Lung (tissue), 12 donors: Measurements from ENCODE around the gene MAP3K6. TPM values are rescaled to one million over a fixed set of nuclear protein-coding genes. Genes with fewer than 3 reads are reported as not detected.

Experiments used
- ATAC-seq: fragments of 200-7000 bp; cut with Tn5 transposase; one replicate; pipeline ENCODE4 v1.9.1; 2020; ENCODE audit warnings: moderate number of reproducible peaks; ENCODE audit not compliant: insufficient read depth, low FRiP score
- DNase-seq, 3 donors: peaks; one replicate each; pipeline ENCODE4 v3.0.0-alpha.2; 2013 to 2017
- H3K27ac ChIP-seq, 2 donors: one replicate each; pipeline ENCODE4 v1.5.1; 2013; ENCODE audit warnings: mild to moderate bottlenecking in 2 of 2, moderate library complexity in 2 of 2, control low read depth in 1 of 2, inconsistent platforms in 1 of 2, low read depth in 1 of 2, low read length in 1 of 2
- H3K27me3 ChIP-seq, 3 donors: one replicate each; pipeline ENCODE4 v1.5.1; 2013; ENCODE audit warnings: low read length in 2 of 3; ENCODE audit not compliant: control insufficient read depth in 3 of 3, insufficient read depth in 3 of 3
- H3K36me3 ChIP-seq, 4 donors: one replicate each; pipeline ENCODE4 v1.5.1; 2013; ENCODE audit warnings: low read length in 4 of 4, mild to moderate bottlenecking in 1 of 4, moderate library complexity in 1 of 4; ENCODE audit not compliant: control insufficient read depth in 4 of 4, insufficient read depth in 4 of 4
- H3K4me1 ChIP-seq, 5 donors: one replicate each; pipeline ENCODE4 v1.5.1; 2013; ENCODE audit warnings: low read length in 5 of 5, mild to moderate bottlenecking in 2 of 5, moderate library complexity in 1 of 5; ENCODE audit not compliant: control insufficient read depth in 5 of 5, insufficient read depth in 5 of 5
- H3K4me3 ChIP-seq: one replicate; pipeline ENCODE4 v1.5.1; 2013; ENCODE audit warnings: mild to moderate bottlenecking, control low read depth, moderate library complexity
- H3K9ac ChIP-seq, 2 donors: one replicate each; pipeline ENCODE4 v1.5.1; 2013; ENCODE audit warnings: low read length in 2 of 2, control low read depth in 1 of 2; ENCODE audit not compliant: insufficient read depth in 1 of 2
- H3K9me3 ChIP-seq, 4 donors: one replicate each; pipeline ENCODE4 v1.5.1; 2013; ENCODE audit warnings: low read length in 3 of 4, mild to moderate bottlenecking in 1 of 4, moderate library complexity in 1 of 4; ENCODE audit not compliant: control insufficient read depth in 4 of 4, insufficient read depth in 3 of 4
- CTCF ChIP-seq: IDR thresholded peaks from 2 replicates; pipeline ENCODE4 v1.5.1; 2012; ENCODE audit warnings: mild to moderate bottlenecking; ENCODE audit errors: control extremely low read depth, extremely low read depth
- WGBS, 2 donors: extraction: QIAGEN DNeasy Blood & Tissue Kit; methylation state at CpG; one replicate each; pipeline ENCODE4 v1.1.7; 2013; 5-methylcytosine and 5-hydroxymethylcytosine counted together
- polyA plus RNA-seq, 2 donors: library from polyadenylated mRNA; stranded (reverse); fragments of 200-250 nt; gene quantifications; one replicate each; pipeline ENCODE4 v1.2.1, GENCODE V29; 2013
- total RNA-seq, 2 donors: library from RNA; depleted of rRNA in 1 of 2; stranded (reverse); fragments of >200 nt in 1 of 2; gene quantifications; one replicate each; pipeline ENCODE4 v1.2.1, GENCODE V29; 2014 to 2021
- donor health status: control.
- donor health status: control.
- donor health status: Bipolar disorder and iron deficiency.
- donor health status: healthy.
- donor health status: DM: yes; HTN: yes; CAD: no.

MAP3K6 gene
- total and polyA plus RNA-seq, 4 donors: 17.0 to 96.6 (median 62.8) TPM

- Histone ChIP-seq H3K36me3 (peaks cover 0 to 50% (median 25%) of the 10 kb centered on the region in 4 donors), H3K27me3 (no peaks in the 10 kb centered on the region), H3K9ac (no peak overlapping the region), H3K4me1 (peaks cover 0 to 3% (median 0%) of the 10 kb centered on the region in 5 donors), H3K4me3 (no peak overlapping the region), H3K9me3 (no peaks in the 10 kb centered on the region), H3K27ac (no peak overlapping the region)
- DNase-seq (no peak), ATAC-seq (no peak)
- 93 to 94% methylated on average over 5 of the region's 5 CpGs for WGBS, 2 donors
- no peak for TF ChIP-seq CTCF
These were observed 30.0 kb downstream of the MAP3K6 start for GRCh38 chr1:27336756-27337155.

GRCh38 chr1:27335506-27336422 is 31.0 kb downstream of the MAP3K6 start:
- H3K27me3 ChIP-seq: no peaks in the 10 kb centered on the region
- peaks cover 0 to 55% (median 25%) of the 10 kb centered on the region in 4 donors for H3K36me3 ChIP-seq
- TF ChIP-seq CTCF: no peak
- peaks cover 0 to 3% (median 0%) of the 10 kb centered on the region in 5 donors for H3K4me1 ChIP-seq
- H3K9ac ChIP-seq: no peak overlapping the region
- no peak for DNase-seq
- H3K9me3 ChIP-seq: no peaks in the 10 kb centered on the region
- no peak overlapping the region for H3K27ac ChIP-seq
- 94 to 95% methylated on average over 16 to 17 of the region's 17 CpGs for WGBS, 2 donors
- no peak overlapping the region for H3K4me3 ChIP-seq
- no peak for ATAC-seq

GRCh38 chr1:27333717-27334279 is 33.0 kb downstream of the MAP3K6 start:
- no peak overlapping the region for H3K9ac ChIP-seq
- peaks cover 0 to 57% (median 27%) of the 10 kb centered on the region in 4 donors for H3K36me3 ChIP-seq
- DNase-seq: no peak
- H3K4me1 ChIP-seq: peaks cover 0 to 3% (median 0%) of the 10 kb centered on the region in 5 donors
- 92 to 96% methylated on average over 17 of the region's 17 CpGs for WGBS, 2 donors
- TF ChIP-seq CTCF: no peak
- H3K9me3 ChIP-seq: no peaks in the 10 kb centered on the region
- H3K4me3 ChIP-seq: no peak overlapping the region
- ATAC-seq: no peak
- no peaks in the 10 kb centered on the region for H3K27me3 ChIP-seq
- H3K27ac ChIP-seq: no peak overlapping the region
